Psoas muscle (tissue), 8 donors: Measurements from ENCODE around the gene TBC1D2B. TPM values are rescaled to one million over a fixed set of nuclear protein-coding genes. Genes with fewer than 3 reads are reported as not detected.
"Not testable (repeated sequence)": the region's sequence is repeated elsewhere in the genome, so short reads cannot be mapped to it uniquely, and the experiment has no call there.

Experiments
- ATAC-seq, 4 donors: fragments of 200-7000 bp; cut with Tn5 transposase; one replicate each; pipeline ENCODE4 v1.9.1; 2020; ENCODE audit warnings: moderate library complexity in 3 of 4, mild to moderate bottlenecking in 2 of 4
- DNase-seq, 2 donors: peaks; one replicate each; pipeline ENCODE4 v3.0.0-alpha.2; 2020
- H3K27ac ChIP-seq: fragments of 200-600 bp; one replicate; pipeline ENCODE4 v1.8.0; 2022
- H3K27me3 ChIP-seq, 3 donors: fragments of 200-600 bp in 1 of 3; one replicate each; pipeline versions ENCODE4 v1.6.1 to v1.8.0; 2013 to 2022; ENCODE audit warnings: low read length in 2 of 3, mild to moderate bottlenecking in 2 of 3, moderate library complexity in 1 of 3; ENCODE audit not compliant: insufficient read depth in 3 of 3
- H3K36me3 ChIP-seq, 2 donors: fragments of 200-600 bp in 1 of 2; one replicate each; pipeline versions ENCODE4 v1.6.1 to v1.8.0; 2013 to 2022; ENCODE audit warnings: low read depth in 1 of 2, mild to moderate bottlenecking in 1 of 2, moderate library complexity in 1 of 2; ENCODE audit not compliant: insufficient read depth in 1 of 2
- H3K4me1 ChIP-seq: fragments of 200-600 bp; one replicate; pipeline ENCODE4 v1.8.0; 2022
- H3K4me3 ChIP-seq: fragments of 200-600 bp; one replicate; pipeline ENCODE4 v1.8.0; 2022; ENCODE audit warnings: mild to moderate bottlenecking
- H3K9me3 ChIP-seq: fragments of 200-600 bp; one replicate; pipeline ENCODE4 v1.8.0; 2022
- CTCF ChIP-seq: fragments of 200-600 bp; IDR thresholded peaks from one replicate; pipeline ENCODE4 v1.8.0; 2022; ENCODE audit warnings: antibody characterized with exemption
- WGBS, 3 donors: extraction: QIAGEN DNeasy Blood & Tissue Kit; methylation state at CpG; one replicate each; pipeline versions ENCODE4 v1.1.6 to v1.1.7; 2013; 5-methylcytosine and 5-hydroxymethylcytosine counted together
- intact Hi-C, 2 donors: fragments of 100-400 bp; cut with DNase I; formaldehyde crosslinking; loops; one replicate each; pipeline versions ENCODE4 v1.11.0 to v1.14.2; 2022
- polyA plus RNA-seq, 3 donors: library from polyadenylated mRNA; stranded (reverse); fragments of 200-250 nt; gene quantifications; one replicate each; pipeline ENCODE4 v1.2.3, GENCODE V29; 2013
- total RNA-seq, 4 donors: library from RNA; stranded (reverse); fragmentation: NEBNext Ultra II Directional in 2 of 4; extraction: Animal tissue kit (Norgen Biotek cat#: 25700) in 2 of 4; gene quantifications; one replicate each; pipeline versions ENCODE4 v1.2.1 to v1.2.4, GENCODE V29; 2021 to 2023
- donor health status: healthy with polysubstance abuse.
- donor health status: DM: no; HTN: no; CAD: no; lungs with moderate emphysema.
- donor health status: Bipolar disorder and iron deficiency.
- donor health status: healthy.
- donor health status: DM: yes; HTN: yes; CAD: no.
- donor health status: DM: no; HTN: no; CAD: no.
- donor health status: DM: no; HTN: no; CAD: no.
- donor health status: DM: yes; HTN: yes; CAD: no.

TBC1D2B gene
- total and polyA plus RNA-seq, 7 donors, result 2.8 to 11.8 (median 6.8) TPM

- ATAC-seq (no peak), DNase-seq (no peak)
- intact Hi-C loops, result no loop called here
- 70 to 79% (median 74%) methylated on average over 32 to 34 of the region's 34 CpGs for WGBS, 3 donors
- Histone ChIP-seq H3K4me3 (no peak overlapping the region), H3K36me3 (no peaks in the 10 kb centered on the region), H3K4me1 (peaks cover 24% of the 10 kb centered on the region), H3K9me3 (no peaks in the 10 kb centered on the region), H3K27me3 (no peaks in the 10 kb centered on the region), H3K27ac (no peak overlapping the region)
- TF ChIP-seq CTCF, result no peak
Observed at GRCh38 chr15:77988347-77989295, 88.9 kb downstream of the TBC1D2B start.

- H3K27ac ChIP-seq, intact Hi-C loops, H3K27me3 ChIP-seq, H3K4me3 ChIP-seq, H3K36me3 ChIP-seq, DNase-seq, H3K9me3 ChIP-seq, ATAC-seq: not testable (repeated sequence)
- 79 to 88% (median 81%) methylated on average over 10 to 15 of the region's 15 CpGs for WGBS, 3 donors
- H3K4me1 ChIP-seq, result peaks cover 20% of the 10 kb centered on the region
Observed at GRCh38 chr15:77987765-77988136, 89.8 kb downstream of the TBC1D2B start.

- peaks cover 17% of the 10 kb centered on the region for H3K4me1 ChIP-seq
- H3K27ac ChIP-seq, result no peak overlapping the region
- intact Hi-C loops, result no loop called here
- no peaks in the 10 kb centered on the region for H3K9me3 ChIP-seq
- ATAC-seq (no peak), DNase-seq (no peak)
- 52 to 66% (median 55%) methylated on average over 17 to 24 of the region's 24 CpGs for WGBS, 3 donors
- no peak for TF ChIP-seq CTCF
- no peaks in the 10 kb centered on the region for H3K27me3 ChIP-seq
- no peaks in the 10 kb centered on the region for H3K36me3 ChIP-seq
- H3K4me3 ChIP-seq, result no peak overlapping the region
Observed at GRCh38 chr15:77986891-77987764, 90.4 kb downstream of the TBC1D2B start.

GRCh38 chr15:77985931-77986480 is 91.5 kb downstream of the TBC1D2B start:
- intact Hi-C loops, result no loop called here
- H3K36me3 ChIP-seq, result no peaks in the 10 kb centered on the region
- DNase-seq, result no peak
- no peak for TF ChIP-seq CTCF
- H3K9me3 ChIP-seq, result no peaks in the 10 kb centered on the region
- no peak overlapping the region for H3K4me3 ChIP-seq
- no peak overlapping the region for H3K27ac ChIP-seq
- no peak for ATAC-seq
- 80 to 84% (median 83%) methylated on average over 18 of the region's 18 CpGs for WGBS, 3 donors
- no peaks in the 10 kb centered on the region for H3K27me3 ChIP-seq
- H3K4me1 ChIP-seq, result peaks cover 13% of the 10 kb centered on the region
